ENCODE results near the gene C12orf75.
"Not testable (repeated sequence)": the region's sequence is repeated elsewhere in the genome, so short reads cannot be mapped to it uniquely, and the experiment has no call there.

Gene C12orf75

GRCh38 chr12:105330283-105330930 lies at the start of gene C12orf75:
C12orf75 (plus strand) TSS chr12:105330691; CDS start chr12:105330892, 201 bp downstream.
- peak; percentile 90 for DNase-seq

- peak; percentile 40 for DNase-seq
Observed at GRCh38 chr12:105280966-105281693, 49.4 kb upstream of the C12orf75 start.

GRCh38 chr12:105281694-105282049 lies 48.8 kb upstream of the C12orf75 start:
- DNase-seq = no peak

- no peak for DNase-seq
Observed at GRCh38 chr12:105285378-105285777, 45.1 kb upstream of the C12orf75 start.

GRCh38 chr12:105287408-105287807 lies 43.1 kb upstream of the C12orf75 start:
- DNase-seq = no peak

GRCh38 chr12:105288311-105288996 lies 42.0 kb upstream of the C12orf75 start:
- DNase-seq = no peak

GRCh38 chr12:105289114-105289904 lies 41.2 kb upstream of the C12orf75 start:
- DNase-seq = peak; percentile 73

- DNase-seq = no peak
Observed at GRCh38 chr12:105291531-105291930, 39.0 kb upstream of the C12orf75 start.

GRCh38 chr12:105292705-105293104 lies 37.8 kb upstream of the C12orf75 start:
- peak; percentile 51 for DNase-seq

- no peak for DNase-seq
Observed at GRCh38 chr12:105293187-105293586, 37.3 kb upstream of the C12orf75 start.

- DNase-seq = no peak
Observed at GRCh38 chr12:105294161-105294560, 36.3 kb upstream of the C12orf75 start.

GRCh38 chr12:105294886-105295479 lies 35.5 kb upstream of the C12orf75 start:
- no peak for DNase-seq

GRCh38 chr12:105296116-105297089 lies 34.1 kb upstream of the C12orf75 start:
- DNase-seq = no peak

- no peak for DNase-seq
Observed at GRCh38 chr12:105300883-105301282, 29.6 kb upstream of the C12orf75 start.

GRCh38 chr12:105301696-105302095 lies 28.8 kb upstream of the C12orf75 start:
- no peak for DNase-seq

GRCh38 chr12:105302986-105303385 lies 27.5 kb upstream of the C12orf75 start:
- DNase-seq = not testable (repeated sequence)

- not testable (repeated sequence) for DNase-seq
Observed at GRCh38 chr12:105304626-105305025, 25.9 kb upstream of the C12orf75 start.

- not testable (repeated sequence) for DNase-seq
Observed at GRCh38 chr12:105307601-105308314, 22.7 kb upstream of the C12orf75 start.

- not testable (repeated sequence) for DNase-seq
Observed at GRCh38 chr12:105308839-105309238, 21.7 kb upstream of the C12orf75 start.

GRCh38 chr12:105309384-105309783 lies 21.1 kb upstream of the C12orf75 start:
- not testable (repeated sequence) for DNase-seq
